ENCODE results near the gene MYO5A.
"Not testable (repeated sequence)": the region's sequence is repeated elsewhere in the genome, so short reads cannot be mapped to it uniquely, and the experiment has no call there.

The MYO5A gene

DNA sequence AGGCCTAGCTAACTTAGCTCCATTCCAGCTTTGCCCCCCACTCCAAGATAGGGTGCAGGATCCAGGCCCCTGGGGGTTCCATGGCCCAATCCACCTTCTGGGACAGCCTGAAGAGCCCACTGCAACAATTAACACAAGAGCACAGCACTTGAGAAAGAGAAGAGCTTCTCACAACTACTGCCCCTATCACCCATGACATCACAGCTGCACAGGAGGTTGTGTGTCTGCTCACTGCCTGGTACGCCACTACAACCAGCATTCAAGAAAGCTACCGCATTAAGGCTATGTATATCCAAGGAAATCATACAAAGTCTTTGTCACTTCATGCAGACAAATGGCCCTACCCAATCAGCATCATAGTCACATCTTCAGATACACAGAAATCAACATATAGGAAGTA is 62.0 kb downstream of the MYO5A start:
- Histone ChIP-seq H3K4me1 (ENCODE audit: control extremely low read depth in 1 of 4, control insufficient read depth in 4 of 4, insufficient read depth in 4 of 4, low read length in 3 of 4) (peaks cover 0 to 15% (median 6%) of the 10 kb centered on the region in 4 experiments), H3K27ac (ENCODE audit: insufficient read depth in 1 of 2, low read depth in 1 of 2, low read length in 2 of 2, poor library complexity in 1 of 2, severe bottlenecking in 2 of 2) (no peak overlapping the region), H3K27me3 (replicated peaks in 2 of 5; ENCODE audit: control insufficient read depth in 4 of 5, insufficient read depth in 5 of 5, low read length in 4 of 5) (no peaks in the 10 kb centered on the region), H3K4me3 (ENCODE audit: control insufficient read depth in 1 of 7, extremely low read depth in 1 of 7, insufficient read depth in 4 of 7, low read depth in 2 of 7, low read length in 6 of 7) (no peak overlapping the region), H3K36me3 (ENCODE audit: control insufficient read depth in 4 of 4, insufficient read depth in 4 of 4, low read length in 3 of 4) (no peaks in the 10 kb centered on the region), H3K9me3 (ENCODE audit: control extremely low read depth in 1 of 5, control insufficient read depth in 4 of 5, insufficient read depth in 2 of 5, low read depth in 1 of 5, low read length in 4 of 5) (peaks cover 0 to 7% (median 0%) of the 10 kb centered on the region in 5 experiments)
- DNase-seq, result no peak
- CTCF ChIA-PET, result interaction anchor here (0.7 to 3.8 kb wide), 8 partner anchors 9 to 210 kb away, joined by 3 to 19 read pairs (median 4); no protein-coding TSS in a partner anchor
- 100% methylated on average over 1 of the region's 2 CpGs for WGBS (ENCODE audit: insufficient coverage)
- POLR2A ChIA-PET, result interaction anchor here (0.5 kb wide), 1 partner anchor 61 kb away, joined by 3 read pairs; no protein-coding TSS in a partner anchor

DNA sequence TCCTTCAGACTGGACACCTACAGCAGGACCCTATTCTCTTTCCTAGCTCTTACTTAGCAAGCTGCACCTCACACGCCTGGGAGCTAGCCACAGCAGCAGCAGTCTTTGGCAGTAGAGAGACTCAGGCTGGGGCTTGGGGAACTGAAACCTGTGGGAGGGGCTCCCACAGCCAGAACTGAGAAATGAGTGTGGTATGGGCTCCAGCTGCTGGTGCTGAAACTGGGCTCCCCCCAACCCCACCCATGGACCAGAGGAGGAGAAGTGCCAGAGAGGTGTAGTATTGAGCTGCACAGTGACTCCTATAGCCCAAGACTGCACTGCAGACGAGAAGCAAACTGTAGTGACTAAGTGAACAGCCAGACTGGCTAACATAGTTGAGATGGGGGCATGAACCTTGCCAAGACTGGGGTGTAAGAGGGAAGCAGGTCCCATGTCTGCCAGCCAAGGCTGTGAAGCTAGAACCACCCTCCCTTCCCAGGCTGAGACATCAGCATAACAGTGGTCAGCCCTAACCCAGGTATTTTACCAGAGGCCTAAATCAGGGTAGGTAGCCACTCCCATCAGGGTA is 62.5 kb downstream of the MYO5A start:
- H3K4me3 ChIP-seq (ENCODE audit: control insufficient read depth in 1 of 7, extremely low read depth in 1 of 7, insufficient read depth in 4 of 7, low read depth in 2 of 7, low read length in 6 of 7), result no peak overlapping the region
- no peaks in the 10 kb centered on the region for H3K27me3 ChIP-seq (replicated peaks in 2 of 5; ENCODE audit: control insufficient read depth in 4 of 5, insufficient read depth in 5 of 5, low read length in 4 of 5)
- peaks cover 0 to 19% (median 7%) of the 10 kb centered on the region in 4 experiments for H3K4me1 ChIP-seq (ENCODE audit: control extremely low read depth in 1 of 4, control insufficient read depth in 4 of 4, insufficient read depth in 4 of 4, low read length in 3 of 4)
- peaks cover 0 to 7% (median 0%) of the 10 kb centered on the region in 5 experiments for H3K9me3 ChIP-seq (ENCODE audit: control extremely low read depth in 1 of 5, control insufficient read depth in 4 of 5, insufficient read depth in 2 of 5, low read depth in 1 of 5, low read length in 4 of 5)
- POLR2A ChIA-PET, result interaction anchor here (0.5 kb wide), 1 partner anchor 62 kb away, joined by 3 read pairs; no protein-coding TSS in a partner anchor
- H3K27ac ChIP-seq (ENCODE audit: insufficient read depth in 1 of 2, low read depth in 1 of 2, low read length in 2 of 2, poor library complexity in 1 of 2, severe bottlenecking in 2 of 2), result no peak overlapping the region
- WGBS (ENCODE audit: insufficient coverage), result 100% methylated on average over 1 of the region's 2 CpGs
- H3K36me3 ChIP-seq (ENCODE audit: control insufficient read depth in 4 of 4, insufficient read depth in 4 of 4, low read length in 3 of 4), result no peaks in the 10 kb centered on the region
- CTCF ChIA-PET, result interaction anchor here (0.7 to 3.8 kb wide), 7 partner anchors 8 to 210 kb away, joined by 3 to 19 read pairs (median 6); no protein-coding TSS in a partner anchor
- DNase-seq, result peak; percentile 29 to 61 (median 51)

DNA sequence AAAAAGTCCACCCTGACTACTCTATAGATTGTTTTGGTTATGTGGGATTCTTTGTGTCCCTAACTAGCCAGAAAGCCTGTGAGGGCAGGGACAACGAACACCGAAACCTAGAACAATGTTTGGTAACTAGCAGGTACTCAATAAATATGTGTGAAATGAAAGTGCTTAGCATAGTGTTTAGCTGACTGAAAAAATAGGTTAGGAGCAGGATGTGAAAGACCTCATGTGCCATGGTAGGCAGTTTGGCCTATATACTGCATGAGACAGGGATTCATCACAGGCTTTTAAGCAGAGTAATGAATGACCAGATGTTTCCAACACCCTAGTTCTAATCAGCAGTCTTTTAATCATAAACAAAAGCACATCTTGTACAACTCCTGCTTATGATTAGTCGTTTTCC is 64.2 kb downstream of the MYO5A start:
- POLR2A ChIA-PET, result no interaction called here
- CTCF ChIA-PET, result interaction anchor here (0.9 to 3.8 kb wide), 13 partner anchors 13 to 218 kb away, joined by 3 to 19 read pairs (median 4); no protein-coding TSS in a partner anchor

DNA sequence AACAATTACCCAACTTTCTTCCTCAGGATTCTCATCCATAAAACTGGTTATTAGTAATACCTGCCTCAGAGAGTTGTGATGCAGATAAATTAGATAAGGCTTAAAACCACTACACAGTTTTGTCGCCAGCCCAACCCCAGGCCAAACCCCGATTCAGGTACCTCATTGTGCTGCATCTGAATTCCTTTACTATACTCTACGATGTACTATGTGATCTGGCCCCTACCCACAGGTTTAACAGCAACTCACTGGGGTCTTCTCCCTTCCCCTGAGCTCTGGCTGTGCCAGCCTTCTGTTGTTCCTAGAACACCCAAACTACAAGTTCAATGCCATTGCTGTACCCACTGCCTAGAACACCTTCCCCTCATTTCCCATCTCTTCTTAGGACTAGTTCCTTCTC is 64.6 kb downstream of the MYO5A start:
- no peak overlapping the region for H3K4me3 ChIP-seq (ENCODE audit: control insufficient read depth in 1 of 7, extremely low read depth in 1 of 7, insufficient read depth in 4 of 7, low read depth in 2 of 7, low read length in 6 of 7)

More for the DNA sequence above, 64.2 kb downstream of the MYO5A start:
- H3K36me3 ChIP-seq (ENCODE audit: control insufficient read depth in 4 of 4, insufficient read depth in 4 of 4, low read length in 3 of 4), result no peaks in the 10 kb centered on the region
- DNase-seq, result no peak
- peaks cover 0 to 7% (median 0%) of the 10 kb centered on the region in 5 experiments for H3K9me3 ChIP-seq (ENCODE audit: control extremely low read depth in 1 of 5, control insufficient read depth in 4 of 5, insufficient read depth in 2 of 5, low read depth in 1 of 5, low read length in 4 of 5)
- no peak overlapping the region for H3K4me3 ChIP-seq (ENCODE audit: control insufficient read depth in 1 of 7, extremely low read depth in 1 of 7, insufficient read depth in 4 of 7, low read depth in 2 of 7, low read length in 6 of 7)
- H3K27me3 ChIP-seq (replicated peaks in 2 of 5; ENCODE audit: control insufficient read depth in 4 of 5, insufficient read depth in 5 of 5, low read length in 4 of 5), result no peaks in the 10 kb centered on the region
- WGBS (ENCODE audit: insufficient coverage), result 94% methylated on average over 2 of the region's 3 CpGs
- peak overlapping the region in 1 of 2 experiments; percentile 39 for H3K27ac ChIP-seq (ENCODE audit: insufficient read depth in 1 of 2, low read depth in 1 of 2, low read length in 2 of 2, poor library complexity in 1 of 2, severe bottlenecking in 2 of 2)
- peaks cover 0 to 21% (median 8%) of the 10 kb centered on the region in 4 experiments for H3K4me1 ChIP-seq (ENCODE audit: control extremely low read depth in 1 of 4, control insufficient read depth in 4 of 4, insufficient read depth in 4 of 4, low read length in 3 of 4)

DNA sequence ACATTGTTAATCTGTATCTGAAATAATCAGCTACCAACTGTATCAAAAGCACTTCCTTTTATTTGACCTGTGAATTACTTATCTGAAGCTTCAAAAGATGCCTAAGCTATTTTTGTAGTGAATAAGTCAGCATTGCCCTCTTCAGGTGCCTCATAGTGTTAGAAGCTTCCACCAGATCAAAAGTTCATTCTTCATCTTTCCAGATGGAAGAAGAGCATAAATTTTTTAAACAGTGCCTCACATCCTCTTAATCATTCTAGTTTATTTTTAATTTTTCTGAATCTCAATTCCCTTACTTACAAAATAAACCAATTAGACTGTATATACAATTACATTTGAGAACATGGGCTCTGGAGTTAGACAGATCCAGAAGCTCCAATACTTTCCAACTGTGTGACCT is 65.0 kb downstream of the MYO5A start:
- Histone ChIP-seq H3K36me3 (ENCODE audit: control insufficient read depth in 4 of 4, insufficient read depth in 4 of 4, low read length in 3 of 4) (no peaks in the 10 kb centered on the region), H3K27ac (ENCODE audit: insufficient read depth in 1 of 2, low read depth in 1 of 2, low read length in 2 of 2, poor library complexity in 1 of 2, severe bottlenecking in 2 of 2) (no peak overlapping the region), H3K9me3 (ENCODE audit: control extremely low read depth in 1 of 5, control insufficient read depth in 4 of 5, insufficient read depth in 2 of 5, low read depth in 1 of 5, low read length in 4 of 5) (peaks cover 0 to 7% (median 0%) of the 10 kb centered on the region in 5 experiments), H3K4me3 (ENCODE audit: control insufficient read depth in 1 of 7, extremely low read depth in 1 of 7, insufficient read depth in 4 of 7, low read depth in 2 of 7, low read length in 6 of 7) (no peak overlapping the region), H3K4me1 (ENCODE audit: control extremely low read depth in 1 of 4, control insufficient read depth in 4 of 4, insufficient read depth in 4 of 4, low read length in 3 of 4) (peaks cover 0 to 21% (median 8%) of the 10 kb centered on the region in 4 experiments), H3K27me3 (replicated peaks in 2 of 5; ENCODE audit: control insufficient read depth in 4 of 5, insufficient read depth in 5 of 5, low read length in 4 of 5) (no peaks in the 10 kb centered on the region)
- CTCF ChIA-PET, result interaction anchor here (0.6 to 3.8 kb wide), 19 partner anchors 13 to 236 kb away, joined by 3 to 19 read pairs (median 4); no protein-coding TSS in a partner anchor
- POLR2A ChIA-PET, result interaction anchor here (0.6 kb wide), 1 partner anchor 25 kb away, joined by 3 read pairs; no protein-coding TSS in a partner anchor
- DNase-seq, result peak; percentile 39 to 62 (median 61)

More for the DNA sequence above, 64.6 kb downstream of the MYO5A start:
- ChIA-PET CTCF (interaction anchor here (0.6 to 3.8 kb wide), 19 partner anchors 12 to 237 kb away, joined by 3 to 19 read pairs (median 4); no protein-coding TSS in a partner anchor), POLR2A (interaction anchor here (0.6 kb wide), 1 partner anchor 24 kb away, joined by 3 read pairs; no protein-coding TSS in a partner anchor)
- DNase-seq, result no peak
- no peaks in the 10 kb centered on the region for H3K36me3 ChIP-seq (ENCODE audit: control insufficient read depth in 4 of 4, insufficient read depth in 4 of 4, low read length in 3 of 4)
- peaks cover 0 to 21% (median 8%) of the 10 kb centered on the region in 4 experiments for H3K4me1 ChIP-seq (ENCODE audit: control extremely low read depth in 1 of 4, control insufficient read depth in 4 of 4, insufficient read depth in 4 of 4, low read length in 3 of 4)
- no peaks in the 10 kb centered on the region for H3K27me3 ChIP-seq (replicated peaks in 2 of 5; ENCODE audit: control insufficient read depth in 4 of 5, insufficient read depth in 5 of 5, low read length in 4 of 5)
- peaks cover 0 to 7% (median 0%) of the 10 kb centered on the region in 5 experiments for H3K9me3 ChIP-seq (ENCODE audit: control extremely low read depth in 1 of 5, control insufficient read depth in 4 of 5, insufficient read depth in 2 of 5, low read depth in 1 of 5, low read length in 4 of 5)
- peak overlapping the region in 1 of 2 experiments; percentile 39 for H3K27ac ChIP-seq (ENCODE audit: insufficient read depth in 1 of 2, low read depth in 1 of 2, low read length in 2 of 2, poor library complexity in 1 of 2, severe bottlenecking in 2 of 2)
- WGBS (ENCODE audit: insufficient coverage), result 93% methylated on average over 3 of the region's 3 CpGs

DNA sequence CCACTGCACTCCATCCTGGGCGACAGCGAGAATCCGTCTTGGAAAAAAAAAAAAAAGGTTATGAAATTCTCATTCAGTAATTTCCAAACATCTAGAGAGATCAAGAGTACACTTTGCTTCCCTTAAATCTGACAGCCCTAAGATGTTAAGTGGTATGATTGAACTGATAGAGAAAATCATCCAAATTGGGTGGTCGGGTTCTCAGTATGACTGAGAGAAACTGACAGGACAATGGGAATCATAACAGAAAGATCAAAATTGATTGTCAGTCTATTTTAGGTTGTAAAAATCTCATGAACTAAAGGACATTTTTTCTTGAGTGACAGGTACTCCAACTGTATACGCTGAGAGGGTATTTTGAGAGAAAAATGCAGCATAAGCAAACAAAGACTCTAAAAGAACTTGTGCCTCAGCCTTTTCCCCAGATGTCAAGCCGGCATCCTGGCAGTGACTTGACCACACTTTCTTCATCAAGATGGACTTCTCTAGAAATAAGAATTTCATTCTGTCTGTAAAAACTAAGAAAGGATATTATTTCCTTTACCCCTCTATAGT is 65.8 kb downstream of the MYO5A start:
- H3K27ac ChIP-seq (ENCODE audit: insufficient read depth in 1 of 2, low read depth in 1 of 2, low read length in 2 of 2, poor library complexity in 1 of 2, severe bottlenecking in 2 of 2), result no peak overlapping the region
- H3K9me3 ChIP-seq (ENCODE audit: control extremely low read depth in 1 of 5, control insufficient read depth in 4 of 5, insufficient read depth in 2 of 5, low read depth in 1 of 5, low read length in 4 of 5), result peaks cover 0 to 5% (median 0%) of the 10 kb centered on the region in 5 experiments
- H3K27me3 ChIP-seq (replicated peaks in 2 of 5; ENCODE audit: control insufficient read depth in 4 of 5, insufficient read depth in 5 of 5, low read length in 4 of 5), result no peaks in the 10 kb centered on the region
- 94% methylated on average over 5 of the region's 6 CpGs for WGBS (ENCODE audit: insufficient coverage)
- CTCF ChIA-PET, result interaction anchor here (0.8 to 3.8 kb wide), 12 partner anchors 14 to 217 kb away, joined by 3 to 19 read pairs (median 4); no protein-coding TSS in a partner anchor
- no peak for DNase-seq
- POLR2A ChIA-PET, result no interaction called here
- no peaks in the 10 kb centered on the region for H3K36me3 ChIP-seq (ENCODE audit: control insufficient read depth in 4 of 4, insufficient read depth in 4 of 4, low read length in 3 of 4)
- peaks cover 0 to 21% (median 8%) of the 10 kb centered on the region in 4 experiments for H3K4me1 ChIP-seq (ENCODE audit: control extremely low read depth in 1 of 4, control insufficient read depth in 4 of 4, insufficient read depth in 4 of 4, low read length in 3 of 4)
- H3K4me3 ChIP-seq (ENCODE audit: control insufficient read depth in 1 of 7, extremely low read depth in 1 of 7, insufficient read depth in 4 of 7, low read depth in 2 of 7, low read length in 6 of 7), result no peak overlapping the region

DNA sequence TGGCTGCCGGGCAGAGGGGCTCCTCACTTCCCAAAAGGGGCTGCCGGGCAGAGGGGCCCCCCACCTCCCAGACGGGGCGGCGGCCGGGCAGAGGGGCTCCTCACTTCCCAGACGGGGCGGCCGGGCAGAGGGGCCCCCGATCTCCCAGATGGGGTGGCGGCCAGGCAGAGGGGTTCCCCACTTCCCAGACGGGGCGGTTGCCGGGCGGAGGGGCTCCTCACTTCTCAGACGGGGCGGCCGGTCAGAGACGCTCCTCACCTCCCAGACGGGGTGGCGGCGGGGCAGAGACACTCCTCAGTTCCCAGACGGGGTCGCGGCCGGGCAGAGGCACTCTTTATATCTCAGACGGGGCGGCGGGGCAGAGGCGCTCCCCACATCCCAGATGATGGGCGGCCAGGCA is 69.0 kb downstream of the MYO5A start:
- H3K27ac ChIP-seq (ENCODE audit: insufficient read depth in 1 of 2, low read depth in 1 of 2, low read length in 2 of 2, poor library complexity in 1 of 2, severe bottlenecking in 2 of 2); H3K27me3 ChIP-seq (replicated peaks in 2 of 5; ENCODE audit: control insufficient read depth in 4 of 5, insufficient read depth in 5 of 5, low read length in 4 of 5); DNase-seq; CTCF ChIA-PET; POLR2A ChIA-PET; H3K4me3 ChIP-seq (ENCODE audit: control insufficient read depth in 1 of 7, extremely low read depth in 1 of 7, insufficient read depth in 4 of 7, low read depth in 2 of 7, low read length in 6 of 7); H3K36me3 ChIP-seq (ENCODE audit: control insufficient read depth in 4 of 4, insufficient read depth in 4 of 4, low read length in 3 of 4); H3K9me3 ChIP-seq (ENCODE audit: control extremely low read depth in 1 of 5, control insufficient read depth in 4 of 5, insufficient read depth in 2 of 5, low read depth in 1 of 5, low read length in 4 of 5): not testable (repeated sequence)
- WGBS (ENCODE audit: insufficient coverage), result 98% methylated on average over 13 of the region's 31 CpGs
- peaks cover 0 to 15% (median 6%) of the 10 kb centered on the region in 4 experiments for H3K4me1 ChIP-seq (ENCODE audit: control extremely low read depth in 1 of 4, control insufficient read depth in 4 of 4, insufficient read depth in 4 of 4, low read length in 3 of 4)
